ENCODE results near the gene LMTK3. TPM values are rescaled to one million over a fixed set of nuclear protein-coding genes. Genes with fewer than 3 reads are reported as not detected.
A peak's percentile ranks its signal among the peaks of the same experiment; 100 is the strongest.

LMTK3 gene
- total and polyA plus RNA-seq, 10 donors = 0.29 to 4.2 (median 1.3) TPM

DNA sequence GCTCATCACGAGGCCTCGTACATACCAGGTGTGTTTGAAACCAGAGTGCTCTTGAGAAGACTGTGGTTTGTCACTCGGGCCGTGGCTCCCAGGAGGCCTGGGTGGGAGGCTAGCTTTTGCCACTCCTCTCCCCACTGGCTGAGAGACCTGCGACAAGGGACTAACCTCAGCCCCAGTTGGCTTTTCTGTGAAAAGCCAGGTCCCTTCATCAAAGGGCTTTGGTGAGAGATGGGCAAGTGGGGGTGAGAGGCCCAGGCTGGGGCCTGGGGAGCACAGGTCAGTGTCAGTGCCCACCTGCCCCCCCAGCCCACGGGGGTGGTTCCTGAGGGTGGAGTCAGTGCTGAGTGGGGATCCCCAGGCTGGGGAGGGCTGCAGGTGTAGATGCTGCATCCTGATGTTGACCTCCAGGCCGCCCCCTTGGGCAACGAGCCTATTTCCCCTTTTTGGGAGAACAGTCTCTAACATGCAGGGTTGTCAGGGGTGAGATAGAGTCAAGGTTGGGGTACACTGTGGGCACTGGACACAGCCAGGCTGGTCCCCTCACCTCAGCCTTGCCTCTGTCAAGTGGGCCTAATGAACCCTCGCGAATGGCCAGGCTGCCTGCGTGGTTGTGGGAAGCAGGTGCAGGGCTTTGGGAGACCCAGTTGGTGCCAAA is 55.6 kb downstream of the LMTK3 start:
- TF ChIP-seq POLR2A (IDR thresholded peaks at IDR 0.05) = no peak
- TF ChIP-seq POLR2AphosphoS5 (IDR thresholded peaks at IDR 0.05) = peak in 1 of 3 donors; percentile 20
- H3K36me3 ChIP-seq = peaks cover 6 to 74% (median 55%) of the 10 kb centered on the region in 6 donors
- H3K27ac ChIP-seq = no peak overlapping the region
- H3K27me3 ChIP-seq (replicated peaks in 1 of 7) = no peaks in the 10 kb centered on the region
- intact Hi-C loops (cut with DNase I; ENCODE audit: low total_unique reads) = no loop called here
- WGBS, 5 donors = 72 to 85% (median 78%) methylated on average over 7 to 11 of the region's 11 CpGs
- no peak overlapping the region for H3K4me3 ChIP-seq
- H3K4me1 ChIP-seq = no peaks in the 10 kb centered on the region
- no peaks in the 10 kb centered on the region for H3K9me3 ChIP-seq
- no peak for DNase-seq

- H3K27ac ChIP-seq = no peak within 1 kb of the TSS
- no peak within 1 kb of the TSS for H3K4me3 ChIP-seq
- H3K4me1 ChIP-seq = no peaks in the 10 kb centered on the region
- peak in 1 of 3 donors; percentile 2 for TF ChIP-seq POLR2AphosphoS5 (IDR thresholded peaks at IDR 0.05)
- TF ChIP-seq POLR2A (IDR thresholded peaks at IDR 0.05) = no peak
- WGBS, 5 donors = 90 to 93% (median 91%) methylated on average over 11 to 16 of the region's 16 CpGs
- intact Hi-C loops (cut with DNase I; ENCODE audit: low total_unique reads) = no loop called here
- DNase-seq = no peak
- no peaks in the 10 kb centered on the region for H3K27me3 ChIP-seq (replicated peaks in 1 of 7)
- peaks cover 6 to 81% (median 62%) of the 10 kb centered on the region in 6 donors for H3K36me3 ChIP-seq
- H3K9me3 ChIP-seq = no peaks in the 10 kb centered on the region
These were observed 56.3 kb downstream of the LMTK3 start, which contains the start of gene KCNJ14 for GRCh38 chr19:48455171-48455907. Gene KCNJ14, plus strand, starts transcription at chr19:48455574. Its CDS starts 6,151 bp downstream, at chr19:48461725.

DNA sequence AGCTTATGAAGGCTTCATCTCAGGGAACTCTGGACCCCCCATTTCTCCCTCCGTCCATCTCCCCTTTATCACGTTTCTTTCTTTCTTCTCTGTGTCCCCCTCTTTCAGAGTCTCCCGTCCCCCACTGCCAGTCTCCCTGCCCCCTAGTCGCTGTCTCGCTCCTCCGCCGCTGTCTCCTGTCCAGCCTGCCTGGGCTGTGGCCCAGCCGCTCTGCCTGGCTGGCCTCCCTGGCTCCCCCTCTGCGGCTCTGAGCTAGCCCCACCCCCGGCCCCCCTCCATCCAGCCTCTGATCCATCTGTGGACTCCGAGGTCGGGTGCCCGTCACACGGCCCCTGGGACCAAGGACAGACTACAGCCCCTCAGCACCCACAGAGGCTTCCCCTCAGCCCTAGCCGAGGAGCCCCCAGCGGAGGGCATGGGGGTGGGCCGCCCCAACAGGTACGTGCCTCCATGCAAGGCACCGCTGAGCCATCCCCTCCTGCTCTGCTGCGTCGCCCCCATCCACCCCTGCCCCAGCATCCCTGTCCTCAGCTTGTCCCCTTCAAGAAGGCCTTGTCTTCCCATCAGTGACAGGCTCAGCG is 57.4 kb downstream of the LMTK3 start:
- WGBS, 5 donors = 90 to 94% (median 93%) methylated on average over 22 of the region's 22 CpGs
- TF ChIP-seq CTCF (IDR thresholded peaks at IDR 0.05 in 8 of 11, conservative IDR thresholded peaks at IDR 0.05 in 3 of 11) = no peak
- no peak for TF ChIP-seq POLR2A (IDR thresholded peaks at IDR 0.05)
- TF ChIP-seq POLR2AphosphoS5 (IDR thresholded peaks at IDR 0.05) = no peak
- no peak overlapping the region for H3K27ac ChIP-seq
- no peak for DNase-seq
- H3K4me1 ChIP-seq = no peaks in the 10 kb centered on the region
- intact Hi-C loops (cut with DNase I; ENCODE audit: low total_unique reads) = no loop called here
- H3K27me3 ChIP-seq (replicated peaks in 1 of 7) = no peaks in the 10 kb centered on the region
- H3K9me3 ChIP-seq = no peaks in the 10 kb centered on the region
- no peak overlapping the region for H3K4me3 ChIP-seq
- peaks cover 8 to 92% (median 73%) of the 10 kb centered on the region in 6 donors for H3K36me3 ChIP-seq

DNA sequence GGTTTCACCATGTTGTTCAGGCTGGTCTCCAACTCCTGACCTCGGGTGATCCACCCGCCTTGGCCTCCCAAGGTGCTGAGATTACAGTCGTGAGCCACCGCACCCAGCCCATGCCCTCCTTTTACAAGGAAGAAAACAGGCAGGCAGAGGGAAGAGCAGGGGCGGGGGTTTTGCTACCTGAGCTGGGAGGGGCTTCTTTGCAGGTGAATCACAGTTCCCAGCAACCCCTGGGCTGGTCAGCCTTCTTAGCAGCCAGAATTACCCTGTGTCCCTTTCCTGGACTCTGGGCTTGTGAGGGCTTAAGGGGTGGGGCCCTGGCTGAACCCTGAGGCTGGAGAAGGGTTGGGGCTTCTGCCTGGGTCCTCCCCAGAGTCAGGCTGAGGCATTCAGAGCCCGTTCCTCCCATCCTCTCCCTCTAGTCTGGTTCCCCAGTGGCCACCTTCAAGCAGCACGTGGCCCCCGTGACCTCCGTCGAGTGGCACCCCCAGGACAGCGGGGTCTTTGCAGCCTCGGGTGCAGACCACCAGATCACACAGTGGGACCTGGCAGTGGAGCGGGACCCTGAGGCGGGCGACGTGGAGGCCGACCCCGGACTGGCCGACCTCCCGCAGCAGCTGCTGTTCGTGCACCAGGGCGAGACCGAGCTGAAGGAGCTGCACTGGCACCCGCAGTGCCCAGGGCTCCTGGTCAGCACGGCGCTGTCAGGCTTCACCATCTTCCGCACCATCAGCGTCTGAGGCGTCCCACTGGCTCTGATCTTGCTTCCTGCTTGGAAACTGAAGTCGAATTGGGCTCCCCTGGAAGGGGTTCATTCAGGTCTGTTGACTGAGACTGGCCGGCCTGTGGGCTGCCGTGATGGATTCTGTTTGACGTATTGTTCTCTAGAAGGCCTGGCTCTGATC is 59.1 kb downstream of the LMTK3 start:
- DNase-seq = no peak
- intact Hi-C loops (cut with DNase I; ENCODE audit: low total_unique reads) = no loop called here
- Histone ChIP-seq H3K27me3 (replicated peaks in 1 of 7) (no peaks in the 10 kb centered on the region), H3K9me3 (no peaks in the 10 kb centered on the region), H3K36me3 (peaks cover 8 to 100% (median 88%) of the 10 kb centered on the region in 6 donors), H3K27ac (no peak overlapping the region), H3K4me1 (peaks cover 0 to 10% (median 1%) of the 10 kb centered on the region in 6 donors), H3K4me3 (no peak overlapping the region)
- TF ChIP-seq CTCF (IDR thresholded peaks at IDR 0.05 in 8 of 11, conservative IDR thresholded peaks at IDR 0.05 in 3 of 11) (no peak), POLR2AphosphoS5 (IDR thresholded peaks at IDR 0.05) (peak in 1 of 3 donors; percentile 34)
- WGBS, 5 donors = 90 to 95% (median 92%) methylated on average over 20 to 33 of the region's 33 CpGs
